ENCODE measurements around the gene PRICKLE1.

GRCh38 chr12:42448841-42449240 lies 140.7 kb downstream of the PRICKLE1 start:
- TF ChIP-seq CTCF (conservative IDR thresholded peaks at IDR 0.05) (no peak), EZH2 (IDR thresholded peaks at IDR 0.05; ENCODE audit: low read depth) (no peak)

Measured in PC-9 (cell line).